Cardiac fibroblast (primary cell): ENCODE data around the gene FOXD4L6.
A peak's percentile ranks its signal among the peaks of the same experiment; 100 is the strongest.
"Not testable (repeated sequence)": the region's sequence is repeated elsewhere in the genome, so short reads cannot be mapped to it uniquely, and the experiment has no call there.

Experiments
- DNase-seq, 2 donors: peaks; one replicate each; pipeline versions ENCODE4 v3.0.0 to v3.0.0-alpha.2; 2010; ENCODE audit warnings: low read depth in 2 of 2
- H3K4me3 ChIP-seq, 2 donors: replicated peaks in 1 of 2; 1 replicate in 1 of 2; 2 replicates in 1 of 2; pipeline ENCODE4 v1.5.1; 2011; ENCODE audit warnings: low read depth in 2 of 2, low read length in 2 of 2, mild to moderate bottlenecking in 2 of 2, moderate library complexity in 1 of 2
- CTCF ChIP-seq: IDR thresholded peaks from one replicate; pipeline ENCODE4 v1.5.1; 2011; ENCODE audit warnings: low read depth, mild to moderate bottlenecking, low read length, inconsistent platforms

The FOXD4L6 gene

DNA sequence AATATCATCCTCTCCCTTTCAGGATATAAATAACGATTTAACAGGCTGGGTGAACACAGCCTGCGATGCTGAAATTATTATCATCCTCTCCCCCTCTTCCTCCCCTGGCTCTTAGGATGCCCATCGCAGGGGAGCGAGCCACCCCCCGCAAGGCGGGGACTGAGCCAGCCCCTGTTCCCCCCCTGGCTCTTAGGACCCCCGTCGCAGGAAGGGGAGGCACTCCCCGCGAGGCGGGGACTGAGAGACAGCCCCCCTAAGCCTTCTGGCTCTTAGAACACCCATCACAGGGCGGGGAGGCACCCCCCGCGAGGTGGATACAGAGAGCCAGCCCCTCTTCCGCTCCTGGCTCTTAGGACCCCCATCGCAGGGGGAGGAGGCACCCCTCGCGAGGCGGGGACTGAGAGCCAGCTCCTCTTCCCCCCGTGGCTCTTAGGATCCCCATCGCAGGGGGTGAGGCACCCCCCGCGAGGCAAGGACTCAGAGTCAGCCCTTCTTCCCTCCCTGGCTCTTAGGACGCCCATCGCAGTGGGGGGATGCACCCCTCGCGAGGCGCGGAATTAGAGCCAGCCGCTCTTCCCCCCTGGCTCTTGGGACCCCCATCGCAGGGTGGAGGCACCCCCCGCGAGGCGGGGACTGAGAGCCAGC, 21.9 kb downstream of the FOXD4L6 start:
- DNase-seq, H3K4me3 ChIP-seq: not testable (repeated sequence)

DNA sequence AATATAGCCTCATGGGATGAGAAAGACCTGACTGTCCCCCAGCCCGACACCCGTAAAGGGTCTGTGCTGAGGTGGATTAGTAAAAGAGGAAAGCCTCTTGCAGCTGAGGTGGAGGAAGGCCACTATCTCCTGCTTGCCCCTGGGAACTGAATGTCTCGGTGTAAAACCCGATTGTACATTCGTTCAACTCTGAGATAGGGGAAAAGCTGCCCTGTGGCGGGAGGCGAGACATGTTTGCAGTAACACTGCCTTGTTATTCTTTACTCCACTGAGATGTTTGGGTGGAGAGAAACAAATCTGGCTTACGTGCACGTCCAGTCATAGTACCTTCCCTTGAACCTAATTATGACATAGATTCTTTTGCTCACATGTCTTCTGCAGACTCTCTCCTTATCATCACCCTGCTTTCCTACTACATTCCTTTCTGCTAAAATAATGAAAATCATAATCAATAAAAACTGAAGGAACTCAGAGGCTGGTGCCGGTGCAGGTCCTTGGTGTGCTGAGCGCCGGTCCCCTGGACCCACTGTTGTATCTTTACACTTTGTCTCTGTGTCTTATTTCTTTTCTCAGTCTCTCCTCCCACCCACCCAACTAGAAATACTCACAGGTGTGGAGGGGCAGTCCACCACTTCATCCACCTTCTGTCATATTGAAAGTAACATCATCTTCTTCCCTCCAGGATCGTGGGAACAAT, 22.8 kb downstream of the FOXD4L6 start:
- DNase-seq, H3K4me3 ChIP-seq: not testable (repeated sequence)

DNA sequence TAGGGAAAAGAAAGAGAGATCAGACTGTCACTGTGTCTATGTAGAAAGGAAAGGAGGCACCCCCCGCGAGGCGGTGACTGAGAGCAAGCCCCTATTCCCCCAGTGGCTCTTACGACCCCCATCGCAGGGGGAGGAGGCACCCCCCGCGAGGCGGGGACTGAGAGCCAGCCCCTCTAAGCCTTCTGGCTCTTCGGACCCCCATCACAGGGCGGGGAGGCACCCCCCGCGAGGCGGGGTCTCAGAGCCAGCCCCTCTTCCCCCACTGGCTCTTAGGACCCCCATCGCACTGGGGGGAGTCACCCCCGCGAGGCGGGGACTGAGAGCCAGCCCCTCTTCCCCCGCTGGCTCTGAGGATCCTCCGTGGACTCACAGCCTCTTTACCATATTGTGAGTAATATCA, 23.9 kb downstream of the FOXD4L6 start:
- H3K4me3 ChIP-seq, DNase-seq: not testable (repeated sequence)

GRCh38 chr9:41100508-41100907, 28.0 kb downstream of the FOXD4L6 start:
- DNase-seq, result not testable (repeated sequence)

DNA sequence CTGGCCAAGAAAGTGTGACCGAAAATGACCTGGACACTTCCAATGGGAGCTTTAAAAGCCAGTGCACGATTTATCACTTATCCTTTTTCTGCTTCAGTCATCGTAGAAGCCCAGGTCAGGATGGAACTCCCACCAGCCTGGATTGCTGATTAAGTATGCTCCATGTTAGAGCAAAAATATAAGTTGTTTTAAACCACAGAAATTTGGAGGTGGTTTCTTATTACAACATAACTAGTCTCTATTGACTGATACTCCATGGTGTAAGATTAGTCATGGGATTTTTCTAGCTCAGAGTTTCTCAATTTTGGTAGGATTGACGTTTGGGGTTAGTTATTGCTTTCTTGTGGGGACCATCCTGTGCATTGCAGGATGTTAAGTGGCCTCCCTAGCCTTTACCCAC, 29.7 kb downstream of the FOXD4L6 start:
- DNase-seq, result peak in 1 of 2 donors; percentile 37
- not testable (repeated sequence) for H3K4me3 ChIP-seq

More at GRCh38 chr9:41100508-41100907, 28.0 kb downstream of the FOXD4L6 start:
- H3K4me3 ChIP-seq, result not testable (repeated sequence)

- not testable (repeated sequence) for H3K4me3 ChIP-seq, DNase-seq
Observed at GRCh38 chr9:41095060-41095459, 33.4 kb downstream of the FOXD4L6 start.

GRCh38 chr9:41094010-41094773, 34.3 kb downstream of the FOXD4L6 start:
- not testable (repeated sequence) for H3K4me3 ChIP-seq
- DNase-seq, result peak in 1 of 2 donors; percentile 20

DNA sequence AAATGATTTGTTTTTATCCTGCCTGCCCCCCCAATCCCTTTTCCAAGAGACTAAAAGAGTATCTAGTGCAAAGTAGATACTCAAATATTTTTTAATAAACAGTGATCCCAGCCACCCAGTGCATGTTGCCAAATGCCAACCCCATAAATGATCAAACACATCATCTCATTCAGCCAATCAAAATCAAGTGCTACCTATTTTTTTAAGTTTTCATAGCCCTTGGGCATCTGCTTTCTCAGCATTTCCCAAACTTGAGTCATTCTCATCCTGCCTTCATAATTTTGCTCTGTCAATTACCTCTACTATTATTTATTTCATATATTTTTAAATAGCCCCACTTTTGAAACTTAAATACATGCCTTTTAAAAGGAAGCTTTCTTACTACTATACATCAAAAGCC, 37.6 kb downstream of the FOXD4L6 start:
- not testable (repeated sequence) for DNase-seq, H3K4me3 ChIP-seq

DNA sequence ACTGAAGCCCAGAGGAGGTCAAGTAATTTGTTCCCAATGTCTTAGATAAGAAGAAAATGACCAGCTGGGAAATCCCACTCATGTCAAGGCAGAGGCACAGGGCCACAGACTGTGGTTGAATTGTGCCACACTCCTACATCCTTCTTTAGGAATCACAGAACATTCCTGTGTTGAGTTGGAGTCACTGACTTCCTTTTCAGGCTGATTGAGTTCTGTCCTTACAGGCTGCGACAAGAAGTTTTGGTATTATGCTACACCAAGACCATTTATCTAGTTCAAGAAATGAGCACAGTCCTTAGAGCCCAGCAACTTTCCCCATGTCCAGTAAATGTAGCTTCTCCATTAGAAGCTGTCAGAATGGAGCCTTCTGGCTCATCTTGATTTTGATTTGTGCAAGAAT, 38.1 kb downstream of the FOXD4L6 start:
- H3K4me3 ChIP-seq, DNase-seq: not testable (repeated sequence)

- peak; percentile 19 for TF ChIP-seq CTCF
- not testable (repeated sequence) for DNase-seq, H3K4me3 ChIP-seq
Observed at GRCh38 chr9:41088450-41089059, 39.9 kb downstream of the FOXD4L6 start.

DNA sequence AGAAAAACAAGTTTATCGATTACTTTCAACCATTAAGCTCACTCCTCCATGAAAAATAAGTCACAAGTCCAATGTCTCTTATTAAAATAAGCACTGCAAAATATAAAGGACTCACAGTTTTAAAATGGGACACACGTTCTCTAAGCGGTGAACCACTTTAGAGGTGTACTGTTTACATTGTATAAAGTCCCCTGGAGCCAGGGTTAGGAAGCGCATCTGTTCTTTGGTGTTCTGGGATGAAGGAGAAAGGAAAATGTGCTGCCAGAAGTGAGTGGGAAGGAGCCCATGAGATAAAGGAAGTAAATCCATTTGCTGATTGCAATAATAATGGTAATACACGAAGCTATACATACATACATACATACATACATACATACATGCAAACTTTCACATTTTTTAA, 40.6 kb downstream of the FOXD4L6 start:
- not testable (repeated sequence) for H3K4me3 ChIP-seq, DNase-seq

GRCh38 chr9:41087157-41087780, 41.2 kb downstream of the FOXD4L6 start:
- H3K4me3 ChIP-seq, result not testable (repeated sequence)
- peak; percentile 31 to 39 for DNase-seq

DNA sequence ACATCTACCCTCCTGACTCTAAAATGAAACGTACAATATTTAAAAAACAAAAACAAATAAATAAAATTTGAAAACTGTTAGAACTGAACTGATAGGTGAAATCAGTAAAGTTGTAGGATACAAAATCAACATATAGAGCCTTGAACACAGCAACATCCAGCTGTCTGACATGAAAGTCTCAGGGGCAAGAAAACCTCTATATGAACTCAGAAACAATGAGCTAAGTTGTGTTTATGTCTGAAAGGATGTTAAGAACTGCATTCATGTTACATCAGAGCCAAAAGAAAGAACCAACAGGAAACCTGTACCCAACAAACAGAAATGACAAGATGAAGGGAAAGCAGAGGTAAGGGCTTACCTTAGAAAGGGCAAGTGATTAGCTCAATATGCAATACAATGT, 41.8 kb downstream of the FOXD4L6 start:
- not testable (repeated sequence) for DNase-seq, H3K4me3 ChIP-seq

DNA sequence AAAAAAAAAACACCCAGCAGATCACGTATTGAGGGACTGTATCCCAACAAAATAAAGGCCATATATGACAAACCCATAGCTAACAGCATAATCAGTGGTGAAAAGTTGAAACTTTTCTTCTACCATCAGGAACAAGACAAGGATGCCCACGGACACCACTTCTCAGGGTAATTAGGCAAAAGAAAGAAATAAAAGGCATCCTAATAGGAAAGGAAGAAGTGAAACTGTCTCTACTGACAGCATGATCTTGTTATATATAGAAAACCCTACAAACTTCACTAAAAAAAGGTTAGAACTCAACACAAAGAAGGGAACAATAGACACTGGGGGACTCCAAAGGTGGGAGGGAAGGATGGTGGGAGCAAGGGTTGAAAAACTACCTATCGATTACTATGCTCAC, 42.3 kb downstream of the FOXD4L6 start:
- DNase-seq, result not testable (repeated sequence)

DNA sequence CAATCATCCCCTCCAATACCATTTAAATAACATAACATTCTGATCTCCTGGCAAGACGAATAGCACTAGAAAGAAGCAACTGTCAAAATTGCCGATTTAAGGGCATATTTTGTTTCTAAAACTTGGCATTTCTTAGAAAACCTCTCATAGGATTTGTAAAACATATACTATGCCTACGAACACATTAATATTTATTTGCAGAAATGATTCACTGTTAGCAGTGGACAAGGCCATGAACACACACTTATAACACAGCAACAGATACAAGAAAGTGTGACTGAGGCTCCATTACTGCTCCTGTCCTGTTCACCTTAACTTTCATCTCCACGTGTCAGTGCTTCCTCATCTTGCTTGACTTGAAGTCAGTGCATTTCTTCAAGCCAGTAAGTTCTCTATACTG, 46.1 kb downstream of the FOXD4L6 start:
- not testable (repeated sequence) for H3K4me3 ChIP-seq, DNase-seq

More for the DNA sequence above, 42.3 kb downstream of the FOXD4L6 start:
- H3K4me3 ChIP-seq, result not testable (repeated sequence)

DNA sequence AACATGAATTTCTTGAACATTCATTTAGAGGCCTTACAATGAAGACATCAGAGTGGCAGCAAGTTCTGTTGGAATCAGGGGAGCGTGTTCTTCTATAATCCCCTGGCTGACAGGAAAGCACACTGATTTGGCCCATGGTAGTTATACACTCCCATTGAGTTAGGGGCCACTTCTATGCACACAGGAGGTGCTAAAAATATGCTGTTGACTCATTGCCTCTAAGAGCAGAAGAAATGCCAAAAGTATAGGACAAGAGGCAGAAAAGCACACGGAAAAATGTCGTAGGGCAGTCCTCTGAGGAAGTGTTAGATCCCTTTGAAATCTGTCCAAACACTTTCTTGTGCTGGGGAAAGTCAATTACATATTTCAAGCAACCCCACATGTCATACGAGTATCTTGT, 49.0 kb downstream of the FOXD4L6 start:
- not testable (repeated sequence) for H3K4me3 ChIP-seq, DNase-seq
